GM21737 (cell line): ENCODE measurements around the gene TRMT1.
A peak's percentile ranks its signal among the peaks of the same experiment; 100 is the strongest.

Experiments used
- ATAC-seq: cut with Tn5 transposase; IDR thresholded peaks from one replicate; pipeline ENCODE4 v1.9.1; 2021; ENCODE audit warnings: mild to moderate bottlenecking, moderate library complexity; ENCODE audit not compliant: unreplicated experiment

TRMT1 gene

GRCh38 chr19:13074378-13074777 lies 42.2 kb downstream of the TRMT1 start:
- no peak for ATAC-seq

GRCh38 chr19:13073263-13073662 lies 43.3 kb downstream of the TRMT1 start:
- no peak for ATAC-seq

- no peak for ATAC-seq
Observed at GRCh38 chr19:13072188-13072908, 44.2 kb downstream of the TRMT1 start.

GRCh38 chr19:13071444-13072187 lies 44.9 kb downstream of the TRMT1 start:
- no peak for ATAC-seq

GRCh38 chr19:13070425-13071140 lies 46.0 kb downstream of the TRMT1 start:
- no peak for ATAC-seq

GRCh38 chr19:13069415-13070359 lies 46.9 kb downstream of the TRMT1 start:
- ATAC-seq: no peak

GRCh38 chr19:13068085-13068846 lies 48.3 kb downstream of the TRMT1 start:
- no peak for ATAC-seq

GRCh38 chr19:13066933-13067807 lies 49.4 kb downstream of the TRMT1 start:
- ATAC-seq: no peak

- ATAC-seq: no peak
Observed at GRCh38 chr19:13066226-13066625, 50.3 kb downstream of the TRMT1 start.

- no peak for ATAC-seq
Observed at GRCh38 chr19:13064092-13064489, 52.4 kb downstream of the TRMT1 start.

GRCh38 chr19:13063461-13064091 lies 53.0 kb downstream of the TRMT1 start:
- ATAC-seq: no peak

- no peak for ATAC-seq
Observed at GRCh38 chr19:13062317-13062716, 54.2 kb downstream of the TRMT1 start.

GRCh38 chr19:13060964-13061927 lies 55.3 kb downstream of the TRMT1 start:
- ATAC-seq: peak; percentile 82

- ATAC-seq: no peak
Observed at GRCh38 chr19:13060233-13060963, 56.1 kb downstream of the TRMT1 start.

GRCh38 chr19:13058951-13059660 lies 57.4 kb downstream of the TRMT1 start:
- ATAC-seq: no peak

- ATAC-seq: no peak
Observed at GRCh38 chr19:13057744-13058143, 58.8 kb downstream of the TRMT1 start.
